ENCODE measurements around the gene S100A4.
"Not testable (repeated sequence)": the region's sequence is repeated elsewhere in the genome, so short reads cannot be mapped to it uniquely, and the experiment has no call there.

The S100A4 gene

GRCh38 chr1:153583976-153584375 is 38.4 kb upstream of the S100A4 start:
- no peak for TF ChIP-seq CTCF (conservative IDR thresholded peaks at IDR 0.05)
- TF ChIP-seq ZFX (IDR thresholded peaks at IDR 0.05): no peak
- no peak overlapping the region for H3K27ac ChIP-seq

GRCh38 chr1:153583514-153583913 is 37.9 kb upstream of the S100A4 start:
- H3K27ac ChIP-seq: not testable (repeated sequence)

GRCh38 chr1:153582836-153583235 is 37.2 kb upstream of the S100A4 start:
- H3K27ac ChIP-seq: not testable (repeated sequence)

GRCh38 chr1:153578936-153579335 is 33.3 kb upstream of the S100A4 start:
- no peak overlapping the region for H3K27ac ChIP-seq
- no peak for TF ChIP-seq ZFX (IDR thresholded peaks at IDR 0.05)
- no peak for TF ChIP-seq CTCF (conservative IDR thresholded peaks at IDR 0.05)

- TF ChIP-seq CTCF (conservative IDR thresholded peaks at IDR 0.05): no peak
- no peak for TF ChIP-seq ZFX (IDR thresholded peaks at IDR 0.05)
- H3K27ac ChIP-seq: no peak overlapping the region
These were observed 32.9 kb upstream of the S100A4 start for GRCh38 chr1:153578490-153578889.

- no peak overlapping the region for H3K27ac ChIP-seq
- TF ChIP-seq CTCF (conservative IDR thresholded peaks at IDR 0.05) (no peak), ZFX (IDR thresholded peaks at IDR 0.05) (no peak)
These were observed 32.0 kb upstream of the S100A4 start for GRCh38 chr1:153577624-153578051.

- H3K27ac ChIP-seq: no peak overlapping the region
- no peak for TF ChIP-seq CTCF (conservative IDR thresholded peaks at IDR 0.05)
- TF ChIP-seq ZFX (IDR thresholded peaks at IDR 0.05): no peak
These were observed 31.5 kb upstream of the S100A4 start for GRCh38 chr1:153577138-153577537.

- H3K27ac ChIP-seq: not testable (repeated sequence)
These were observed 29.9 kb upstream of the S100A4 start for GRCh38 chr1:153575497-153575896.

GRCh38 chr1:153575081-153575491 is 29.5 kb upstream of the S100A4 start:
- H3K27ac ChIP-seq: not testable (repeated sequence)

- TF ChIP-seq CTCF (conservative IDR thresholded peaks at IDR 0.05) (no peak), ZFX (IDR thresholded peaks at IDR 0.05) (no peak)
- no peak overlapping the region for H3K27ac ChIP-seq
These were observed 27.7 kb upstream of the S100A4 start for GRCh38 chr1:153573351-153573750.

Measured in C4-2B (cell line).